Endothelial cell of coronary artery (primary cell): Measurements from ENCODE around the gene MTFR1L. TPM values are rescaled to one million over a fixed set of nuclear protein-coding genes. Genes with fewer than 3 reads are reported as not detected.

Source experiments
- total RNA-seq: library from RNA; depleted of rRNA; stranded (reverse); fragments of >200 nt; gene quantifications from 2 replicates; pipeline ENCODE4 v1.2.3, GENCODE V29; 2014

Gene MTFR1L
- total RNA-seq: 21.6 and 22.8 TPM in 2 replicates

DNA sequence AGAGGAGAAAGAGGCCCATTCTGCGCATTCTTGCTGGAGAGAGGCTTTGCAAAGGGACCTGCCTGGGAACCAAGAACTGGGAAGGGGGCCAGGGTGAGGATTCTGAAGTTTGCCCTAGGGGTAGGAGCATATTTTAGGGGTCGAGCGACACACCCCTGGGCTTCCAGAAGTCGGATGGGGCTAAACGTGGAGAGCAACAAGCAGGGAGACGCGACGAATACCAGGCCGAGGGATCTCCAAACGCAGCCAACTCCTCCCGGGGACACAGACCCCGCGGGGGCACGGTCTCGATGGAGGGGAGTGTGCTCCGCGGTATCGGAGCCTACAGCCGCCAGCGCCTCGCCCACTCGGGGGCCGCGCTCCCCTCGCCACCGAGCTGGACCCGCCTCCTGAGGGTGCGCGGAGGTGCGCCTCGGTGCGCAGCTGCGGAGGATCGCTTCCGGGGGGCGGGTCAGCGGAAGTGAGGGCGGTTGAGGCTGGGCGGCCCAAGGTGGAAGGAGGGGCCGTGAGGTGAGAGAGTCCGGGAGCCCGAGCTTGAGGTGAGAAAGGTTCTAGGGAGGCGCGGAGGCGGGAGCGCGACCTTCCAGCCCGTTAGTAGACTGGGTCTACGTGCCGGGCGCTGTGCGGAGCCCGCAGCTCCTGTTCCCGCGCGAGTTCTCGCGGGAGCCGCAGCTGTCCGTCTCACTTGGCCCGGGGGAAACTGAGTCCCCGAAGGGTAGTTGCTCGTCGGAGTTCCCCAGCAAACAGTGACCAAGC lies at the start of gene MTFR1L:
TSS of gene MTFR1L (plus strand) at position 464 of the 756 bp plus-strand sequence. CDS start 3,151 bp downstream, outside the sequence.

DNA sequence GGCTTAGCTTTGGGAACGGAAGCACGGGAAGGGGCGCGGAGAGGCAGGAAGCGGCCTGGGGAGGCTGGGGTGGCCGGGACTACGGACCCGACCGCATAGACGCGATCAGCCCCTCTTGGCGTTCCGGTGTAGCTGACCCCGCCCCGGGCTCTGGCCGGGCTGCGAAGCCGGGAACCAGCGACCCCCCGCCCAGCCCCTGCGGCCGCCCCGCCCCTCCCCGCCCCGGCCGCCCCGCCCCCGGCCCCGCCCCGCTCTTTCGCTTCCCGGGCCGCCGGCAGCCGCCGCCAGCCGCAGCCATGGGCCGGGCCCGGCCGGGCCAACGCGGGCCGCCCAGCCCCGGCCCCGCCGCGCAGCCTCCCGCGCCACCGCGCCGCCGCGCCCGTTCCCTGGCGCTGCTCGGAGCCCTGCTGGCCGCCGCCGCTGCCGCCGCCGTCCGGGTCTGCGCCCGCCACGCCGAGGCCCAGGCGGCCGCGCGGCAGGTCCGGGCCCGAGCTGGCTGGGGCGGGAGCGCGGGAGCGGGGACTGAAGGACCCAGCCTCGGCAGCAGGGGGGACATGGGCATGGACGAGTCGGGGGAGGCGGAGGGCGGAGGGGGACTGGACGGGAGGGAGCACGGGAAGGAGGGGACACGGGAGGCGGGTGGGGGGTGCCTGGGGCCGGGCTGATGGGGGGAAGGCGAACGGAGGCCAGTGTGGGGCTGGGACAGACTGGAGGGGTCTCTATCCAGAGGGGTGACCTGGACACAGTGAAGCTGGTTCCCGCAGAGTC lies 19.6 kb upstream of the MTFR1L start, which contains the start of gene SELENON:
TSS of gene SELENON (plus strand) at position 259 of the 768 bp plus-strand sequence. CDS start at position 297, 38 bp downstream.

DNA sequence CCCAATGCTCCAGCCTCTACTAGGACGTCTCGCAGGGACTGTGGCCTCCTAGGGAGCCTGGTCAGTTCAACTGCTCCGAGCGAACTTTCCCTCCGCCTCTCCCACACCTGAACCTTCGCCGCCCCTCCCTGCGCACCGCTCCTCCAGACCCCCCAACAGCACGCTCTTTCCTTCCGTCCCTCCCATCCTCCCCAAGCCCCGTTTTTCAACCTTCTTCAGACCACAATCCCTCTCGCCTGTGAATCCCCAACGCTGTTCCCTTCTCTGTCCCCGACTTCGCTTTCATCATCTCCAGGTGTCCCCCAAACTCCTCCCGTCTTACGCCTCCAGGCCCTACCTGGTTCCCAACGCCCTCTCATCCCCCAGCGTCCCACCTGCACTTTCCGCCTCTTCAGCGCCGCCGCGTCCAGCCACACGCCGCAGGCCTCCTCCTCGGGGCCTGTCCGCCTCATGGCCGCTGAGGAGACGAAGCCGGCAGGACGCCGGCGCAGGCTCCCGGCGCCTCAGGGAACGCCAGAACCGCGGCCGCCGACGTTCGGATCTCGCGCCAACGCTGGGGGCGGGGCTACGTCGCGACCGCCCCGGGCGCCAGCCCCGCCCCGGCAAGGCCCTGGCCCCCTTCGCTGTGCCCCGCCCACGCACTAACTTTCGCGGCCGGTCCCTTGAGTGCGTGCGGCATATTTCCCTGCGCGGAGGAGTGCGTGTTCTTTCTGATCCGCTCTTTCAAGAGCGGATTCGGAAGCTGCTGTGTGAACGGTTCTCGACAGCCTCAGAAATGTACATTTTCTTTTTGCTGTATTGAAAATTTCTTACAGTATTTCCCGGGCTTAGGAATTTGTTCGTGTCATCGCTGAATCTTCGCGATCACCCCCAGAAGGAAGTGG lies 39.4 kb downstream of the MTFR1L start, which contains the start of gene AUNIP:
TSS of gene AUNIP (minus strand) at position 552 of the 884 bp plus-strand sequence. CDS start at position 452, 100 bp downstream.

GRCh38 chr1:25875154-25875855 lies 55.6 kb downstream of the MTFR1L start, which contains the start of gene PAQR7:
Gene PAQR7 (minus strand): TSS chr1:25875708. CDS start chr1:25863839, 11,869 bp downstream.

Other genes with a start within 250 kb of the MTFR1L start
- 0.18 and 0.19 TPM in 2 replicates for gene MAN1C1, start 203.2 kb upstream of the MTFR1L start, total RNA-seq
- 20.0 and 33.1 TPM in 2 replicates for gene SELENON, start 19.8 kb upstream of the MTFR1L start, total RNA-seq
- 1.4 and 3.9 TPM in 2 replicates for gene AUNIP, start 39.5 kb downstream of the MTFR1L start, total RNA-seq
- gene PAQR7, start 55.8 kb downstream of the MTFR1L start, total RNA-seq: 5.5 and 7.0 TPM in 2 replicates
- 79.3 and 178 TPM in 2 replicates for gene STMN1, start 86.5 kb downstream of the MTFR1L start, total RNA-seq
- 4.6 and 5.7 TPM in 2 replicates for gene PAFAH2, start 178.1 kb downstream of the MTFR1L start, total RNA-seq
- gene EXTL1, start 201.8 kb downstream of the MTFR1L start, total RNA-seq: not detected in 2 replicates
- not detected in 2 replicates for gene SLC30A2, start 226.2 kb downstream of the MTFR1L start, total RNA-seq
- gene TRIM63, start 247.7 kb downstream of the MTFR1L start, total RNA-seq: not detected in 2 replicates